ENCODE data around the gene SUV39H2. TPM values are rescaled to one million over a fixed set of nuclear protein-coding genes. Genes with fewer than 3 reads are reported as not detected.

The SUV39H2 gene, protein sequence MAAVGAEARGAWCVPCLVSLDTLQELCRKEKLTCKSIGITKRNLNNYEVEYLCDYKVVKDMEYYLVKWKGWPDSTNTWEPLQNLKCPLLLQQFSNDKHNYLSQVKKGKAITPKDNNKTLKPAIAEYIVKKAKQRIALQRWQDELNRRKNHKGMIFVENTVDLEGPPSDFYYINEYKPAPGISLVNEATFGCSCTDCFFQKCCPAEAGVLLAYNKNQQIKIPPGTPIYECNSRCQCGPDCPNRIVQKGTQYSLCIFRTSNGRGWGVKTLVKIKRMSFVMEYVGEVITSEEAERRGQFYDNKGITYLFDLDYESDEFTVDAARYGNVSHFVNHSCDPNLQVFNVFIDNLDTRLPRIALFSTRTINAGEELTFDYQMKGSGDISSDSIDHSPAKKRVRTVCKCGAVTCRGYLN
- polyA plus RNA-seq (19.4 and 34.5 TPM in 2 replicates), polyA minus RNA-seq (45.3 and 57.6 TPM in 2 replicates)

GRCh38 chr10:14878266-14879123 is at the start of gene SUV39H2:
TSS of gene SUV39H2 (plus strand) at chr10:14878866. CDS start at chr10:14878889, 23 bp downstream.
- Histone ChIP-seq H3K9me3 (ENCODE audit: low read length) (no peaks in the 10 kb centered on the region), H3K36me3 (ENCODE audit: insufficient read depth, low read length) (no peaks in the 10 kb centered on the region), H4K20me1 (ENCODE audit: insufficient read depth) (no peaks in the 10 kb centered on the region), H3F3A (ENCODE audit: insufficient read depth, low read length, poor library complexity, severe bottlenecking) (no peaks in the 10 kb centered on the region), H3K79me2 (replicated peaks; ENCODE audit: insufficient read depth, low read length) (peaks cover 50% of the 10 kb centered on the region), H3K9me2 (ENCODE audit: insufficient read depth, low read length) (no peaks in the 10 kb centered on the region), H2AFZ (ENCODE audit: low read depth, low read length) (peak within 1 kb of the TSS; percentile 83), H3K4me2 (ENCODE audit: low read length) (peak within 1 kb of the TSS; percentile 89), H3K27me3 (ENCODE audit: insufficient read depth, low read depth, low read length) (no peaks in the 10 kb centered on the region), H3K27ac (ENCODE audit: low read length) (peak within 1 kb of the TSS; percentile 87), H3K4me3 (ENCODE audit: low read length) (peak within 1 kb of the TSS; percentile 90), H3K9ac (ENCODE audit: low read length) (peak within 1 kb of the TSS; percentile 94)
- peak; percentile 89 for TF ChIP-seq MXI1 (conservative IDR thresholded peaks at IDR 0.05; ENCODE audit: poor library complexity, severe bottlenecking)
- TF ChIP-seq EZH2 (IDR thresholded peaks at IDR 0.05; ENCODE audit: borderline replicate concordance, insufficient read depth, low read length, poor library complexity, severe bottlenecking), result no peak
- TF ChIP-seq, protein P1, sequence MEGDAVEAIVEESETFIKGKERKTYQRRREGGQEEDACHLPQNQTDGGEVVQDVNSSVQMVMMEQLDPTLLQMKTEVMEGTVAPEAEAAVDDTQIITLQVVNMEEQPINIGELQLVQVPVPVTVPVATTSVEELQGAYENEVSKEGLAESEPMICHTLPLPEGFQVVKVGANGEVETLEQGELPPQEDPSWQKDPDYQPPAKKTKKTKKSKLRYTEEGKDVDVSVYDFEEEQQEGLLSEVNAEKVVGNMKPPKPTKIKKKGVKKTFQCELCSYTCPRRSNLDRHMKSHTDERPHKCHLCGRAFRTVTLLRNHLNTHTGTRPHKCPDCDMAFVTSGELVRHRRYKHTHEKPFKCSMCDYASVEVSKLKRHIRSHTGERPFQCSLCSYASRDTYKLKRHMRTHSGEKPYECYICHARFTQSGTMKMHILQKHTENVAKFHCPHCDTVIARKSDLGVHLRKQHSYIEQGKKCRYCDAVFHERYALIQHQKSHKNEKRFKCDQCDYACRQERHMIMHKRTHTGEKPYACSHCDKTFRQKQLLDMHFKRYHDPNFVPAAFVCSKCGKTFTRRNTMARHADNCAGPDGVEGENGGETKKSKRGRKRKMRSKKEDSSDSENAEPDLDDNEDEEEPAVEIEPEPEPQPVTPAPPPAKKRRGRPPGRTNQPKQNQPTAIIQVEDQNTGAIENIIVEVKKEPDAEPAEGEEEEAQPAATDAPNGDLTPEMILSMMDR (IDR thresholded peaks at IDR 0.05; ENCODE audit: poor library complexity, severe bottlenecking), result peak; percentile 55
- TF ChIP-seq POLR2AphosphoS5 (IDR thresholded peaks at IDR 0.05), result peak; percentile 91
- peak; percentile 45 for TF ChIP-seq EP300 (conservative IDR thresholded peaks at IDR 0.05; ENCODE audit: poor library complexity, severe bottlenecking)
- peak; percentile 40 for TF ChIP-seq RAD21 (conservative IDR thresholded peaks at IDR 0.05)
- peak; percentile 51 for TF ChIP-seq SMC3 (conservative IDR thresholded peaks at IDR 0.05; ENCODE audit: poor library complexity)
- TF ChIP-seq, protein P2, sequence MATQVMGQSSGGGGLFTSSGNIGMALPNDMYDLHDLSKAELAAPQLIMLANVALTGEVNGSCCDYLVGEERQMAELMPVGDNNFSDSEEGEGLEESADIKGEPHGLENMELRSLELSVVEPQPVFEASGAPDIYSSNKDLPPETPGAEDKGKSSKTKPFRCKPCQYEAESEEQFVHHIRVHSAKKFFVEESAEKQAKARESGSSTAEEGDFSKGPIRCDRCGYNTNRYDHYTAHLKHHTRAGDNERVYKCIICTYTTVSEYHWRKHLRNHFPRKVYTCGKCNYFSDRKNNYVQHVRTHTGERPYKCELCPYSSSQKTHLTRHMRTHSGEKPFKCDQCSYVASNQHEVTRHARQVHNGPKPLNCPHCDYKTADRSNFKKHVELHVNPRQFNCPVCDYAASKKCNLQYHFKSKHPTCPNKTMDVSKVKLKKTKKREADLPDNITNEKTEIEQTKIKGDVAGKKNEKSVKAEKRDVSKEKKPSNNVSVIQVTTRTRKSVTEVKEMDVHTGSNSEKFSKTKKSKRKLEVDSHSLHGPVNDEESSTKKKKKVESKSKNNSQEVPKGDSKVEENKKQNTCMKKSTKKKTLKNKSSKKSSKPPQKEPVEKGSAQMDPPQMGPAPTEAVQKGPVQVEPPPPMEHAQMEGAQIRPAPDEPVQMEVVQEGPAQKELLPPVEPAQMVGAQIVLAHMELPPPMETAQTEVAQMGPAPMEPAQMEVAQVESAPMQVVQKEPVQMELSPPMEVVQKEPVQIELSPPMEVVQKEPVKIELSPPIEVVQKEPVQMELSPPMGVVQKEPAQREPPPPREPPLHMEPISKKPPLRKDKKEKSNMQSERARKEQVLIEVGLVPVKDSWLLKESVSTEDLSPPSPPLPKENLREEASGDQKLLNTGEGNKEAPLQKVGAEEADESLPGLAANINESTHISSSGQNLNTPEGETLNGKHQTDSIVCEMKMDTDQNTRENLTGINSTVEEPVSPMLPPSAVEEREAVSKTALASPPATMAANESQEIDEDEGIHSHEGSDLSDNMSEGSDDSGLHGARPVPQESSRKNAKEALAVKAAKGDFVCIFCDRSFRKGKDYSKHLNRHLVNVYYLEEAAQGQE (IDR thresholded peaks at IDR 0.05; ENCODE audit: borderline replicate concordance), result peak; percentile 36
- TF ChIP-seq TAF1 (IDR thresholded peaks at IDR 0.05; ENCODE audit: low read depth), result peak; percentile 80

GRCh38 chr10:14833106-14833505 is 45.6 kb upstream of the SUV39H2 start:
- TF ChIP-seq, protein P2 (IDR thresholded peaks at IDR 0.05; ENCODE audit: borderline replicate concordance), result no peak
- TF ChIP-seq, protein P1 (IDR thresholded peaks at IDR 0.05; ENCODE audit: poor library complexity, severe bottlenecking), result no peak
- no peak for TF ChIP-seq TAF1 (IDR thresholded peaks at IDR 0.05; ENCODE audit: low read depth)
- no peak for TF ChIP-seq POLR2AphosphoS5 (IDR thresholded peaks at IDR 0.05)
- TF ChIP-seq RAD21 (conservative IDR thresholded peaks at IDR 0.05), result no peak
- no peak for TF ChIP-seq EP300 (conservative IDR thresholded peaks at IDR 0.05; ENCODE audit: poor library complexity, severe bottlenecking)
- no peak for TF ChIP-seq EZH2 (IDR thresholded peaks at IDR 0.05; ENCODE audit: borderline replicate concordance, insufficient read depth, low read length, poor library complexity, severe bottlenecking)
- no peak for TF ChIP-seq SMC3 (conservative IDR thresholded peaks at IDR 0.05; ENCODE audit: poor library complexity)
- H3F3A ChIP-seq (ENCODE audit: insufficient read depth, low read length, poor library complexity, severe bottlenecking), result peaks cover 7% of the 10 kb centered on the region
- H3K27me3 ChIP-seq (ENCODE audit: insufficient read depth, low read depth, low read length), result no peaks in the 10 kb centered on the region
- H3K36me3 ChIP-seq (ENCODE audit: insufficient read depth, low read length), result no peaks in the 10 kb centered on the region
- no peaks in the 10 kb centered on the region for H4K20me1 ChIP-seq (ENCODE audit: insufficient read depth)
- no peak overlapping the region for H3K4me3 ChIP-seq (ENCODE audit: low read length)
- H2AFZ ChIP-seq (ENCODE audit: low read depth, low read length), result no peak overlapping the region
- H3K79me2 ChIP-seq (replicated peaks; ENCODE audit: insufficient read depth, low read length), result no peaks in the 10 kb centered on the region
- no peaks in the 10 kb centered on the region for H3K9me3 ChIP-seq (ENCODE audit: low read length)
- H3K4me2 ChIP-seq (ENCODE audit: low read length), result no peak overlapping the region
- no peak overlapping the region for H3K9ac ChIP-seq (ENCODE audit: low read length)
- no peaks in the 10 kb centered on the region for H3K9me2 ChIP-seq (ENCODE audit: insufficient read depth, low read length)
- H3K27ac ChIP-seq (ENCODE audit: low read length), result no peak overlapping the region

All from neural cell (in vitro differentiated cells).